ENCODE measurements around the gene LRRC37A2.
"Not testable (repeated sequence)": the region's sequence is repeated elsewhere in the genome, so short reads cannot be mapped to it uniquely, and the experiment has no call there.

The LRRC37A2 gene

GRCh38 chr17:46598344-46598931, 86.2 kb downstream of the LRRC37A2 start:
- DNase-seq, result not testable (repeated sequence)

GRCh38 chr17:46600767-46601166, 88.5 kb downstream of the LRRC37A2 start:
- not testable (repeated sequence) for DNase-seq

- not testable (repeated sequence) for DNase-seq
Measured at GRCh38 chr17:46603125-46603524, 90.9 kb downstream of the LRRC37A2 start.

All from effector CD8-positive, alpha-beta T cell (primary cell).